ENCODE measurements around the gene CTLA4.

Gene CTLA4

GRCh38 chr2:203867561-203868200 lies at the start of gene CTLA4:
TSS of gene CTLA4 (plus strand) at chr2:203867771. CDS start at chr2:203867943, 172 bp downstream.
- no peaks in the 10 kb centered on the region for H3K36me3 ChIP-seq (ENCODE audit: control insufficient read depth in 2 of 2, insufficient read depth in 2 of 2, low read length in 2 of 2)
- no peak within 1 kb of the TSS for H3K9ac ChIP-seq (ENCODE audit: low read length in 2 of 2)
- no peaks in the 10 kb centered on the region for H3K9me3 ChIP-seq (ENCODE audit: control insufficient read depth in 2 of 2, low read length in 2 of 2)
- H3K27me3 ChIP-seq (ENCODE audit: control insufficient read depth in 1 of 2, insufficient read depth in 2 of 2, low read length in 2 of 2), result no peaks in the 10 kb centered on the region
- H3K27ac ChIP-seq (ENCODE audit: low read length), result no peak within 1 kb of the TSS
- H3K4me1 ChIP-seq (ENCODE audit: control insufficient read depth, insufficient read depth, low read length), result no peaks in the 10 kb centered on the region
- H3K4me3 ChIP-seq (ENCODE audit: low read length in 2 of 2), result no peak within 1 kb of the TSS

GRCh38 chr2:203818656-203819055 lies 48.9 kb upstream of the CTLA4 start:
- Histone ChIP-seq H3K36me3 (ENCODE audit: control insufficient read depth in 2 of 2, insufficient read depth in 2 of 2, low read length in 2 of 2) (no peaks in the 10 kb centered on the region), H3K27me3 (ENCODE audit: control insufficient read depth in 1 of 2, insufficient read depth in 2 of 2, low read length in 2 of 2) (no peaks in the 10 kb centered on the region), H3K9ac (ENCODE audit: low read length in 2 of 2) (no peak overlapping the region), H3K27ac (ENCODE audit: low read length) (no peak overlapping the region), H3K9me3 (ENCODE audit: control insufficient read depth in 2 of 2, low read length in 2 of 2) (no peaks in the 10 kb centered on the region), H3K4me3 (ENCODE audit: low read length in 2 of 2) (no peak overlapping the region), H3K4me1 (ENCODE audit: control insufficient read depth, insufficient read depth, low read length) (no peaks in the 10 kb centered on the region)

GRCh38 chr2:203819434-203820133 lies 48.0 kb upstream of the CTLA4 start:
- H3K4me1 ChIP-seq (ENCODE audit: control insufficient read depth, insufficient read depth, low read length), result no peaks in the 10 kb centered on the region
- H3K4me3 ChIP-seq (ENCODE audit: low read length in 2 of 2), result no peak overlapping the region
- no peaks in the 10 kb centered on the region for H3K36me3 ChIP-seq (ENCODE audit: control insufficient read depth in 2 of 2, insufficient read depth in 2 of 2, low read length in 2 of 2)
- no peaks in the 10 kb centered on the region for H3K9me3 ChIP-seq (ENCODE audit: control insufficient read depth in 2 of 2, low read length in 2 of 2)
- H3K9ac ChIP-seq (ENCODE audit: low read length in 2 of 2), result no peak overlapping the region
- no peaks in the 10 kb centered on the region for H3K27me3 ChIP-seq (ENCODE audit: control insufficient read depth in 1 of 2, insufficient read depth in 2 of 2, low read length in 2 of 2)
- no peak overlapping the region for H3K27ac ChIP-seq (ENCODE audit: low read length)

GRCh38 chr2:203820969-203821368 lies 46.6 kb upstream of the CTLA4 start:
- Histone ChIP-seq H3K4me3 (ENCODE audit: low read length in 2 of 2) (no peak overlapping the region), H3K27me3 (ENCODE audit: control insufficient read depth in 1 of 2, insufficient read depth in 2 of 2, low read length in 2 of 2) (no peaks in the 10 kb centered on the region)

GRCh38 chr2:203822240-203822639 lies 45.3 kb upstream of the CTLA4 start:
- Histone ChIP-seq H3K36me3 (ENCODE audit: control insufficient read depth in 2 of 2, insufficient read depth in 2 of 2, low read length in 2 of 2) (no peaks in the 10 kb centered on the region), H3K9me3 (ENCODE audit: control insufficient read depth in 2 of 2, low read length in 2 of 2) (no peaks in the 10 kb centered on the region), H3K4me3 (ENCODE audit: low read length in 2 of 2) (no peak overlapping the region), H3K4me1 (ENCODE audit: control insufficient read depth, insufficient read depth, low read length) (no peaks in the 10 kb centered on the region), H3K27ac (ENCODE audit: low read length) (no peak overlapping the region), H3K9ac (ENCODE audit: low read length in 2 of 2) (no peak overlapping the region), H3K27me3 (ENCODE audit: control insufficient read depth in 1 of 2, insufficient read depth in 2 of 2, low read length in 2 of 2) (no peaks in the 10 kb centered on the region)

More at GRCh38 chr2:203820969-203821368, 46.6 kb upstream of the CTLA4 start:
- no peaks in the 10 kb centered on the region for H3K36me3 ChIP-seq (ENCODE audit: control insufficient read depth in 2 of 2, insufficient read depth in 2 of 2, low read length in 2 of 2)
- no peak overlapping the region for H3K27ac ChIP-seq (ENCODE audit: low read length)
- H3K9ac ChIP-seq (ENCODE audit: low read length in 2 of 2), result no peak overlapping the region
- no peaks in the 10 kb centered on the region for H3K9me3 ChIP-seq (ENCODE audit: control insufficient read depth in 2 of 2, low read length in 2 of 2)
- no peaks in the 10 kb centered on the region for H3K4me1 ChIP-seq (ENCODE audit: control insufficient read depth, insufficient read depth, low read length)

- H3K4me1 ChIP-seq (ENCODE audit: control insufficient read depth, insufficient read depth, low read length), result no peaks in the 10 kb centered on the region
- H3K4me3 ChIP-seq (ENCODE audit: low read length in 2 of 2), result no peak overlapping the region
- H3K9ac ChIP-seq (ENCODE audit: low read length in 2 of 2), result no peak overlapping the region
- H3K27ac ChIP-seq (ENCODE audit: low read length), result no peak overlapping the region
- no peaks in the 10 kb centered on the region for H3K9me3 ChIP-seq (ENCODE audit: control insufficient read depth in 2 of 2, low read length in 2 of 2)
- H3K36me3 ChIP-seq (ENCODE audit: control insufficient read depth in 2 of 2, insufficient read depth in 2 of 2, low read length in 2 of 2), result no peaks in the 10 kb centered on the region
- no peaks in the 10 kb centered on the region for H3K27me3 ChIP-seq (ENCODE audit: control insufficient read depth in 1 of 2, insufficient read depth in 2 of 2, low read length in 2 of 2)
Observed at GRCh38 chr2:203823173-203823572, 44.4 kb upstream of the CTLA4 start.

- Histone ChIP-seq H3K9me3 (ENCODE audit: control insufficient read depth in 2 of 2, low read length in 2 of 2) (no peaks in the 10 kb centered on the region), H3K27ac (ENCODE audit: low read length) (no peak overlapping the region), H3K9ac (ENCODE audit: low read length in 2 of 2) (no peak overlapping the region), H3K4me1 (ENCODE audit: control insufficient read depth, insufficient read depth, low read length) (no peaks in the 10 kb centered on the region), H3K27me3 (ENCODE audit: control insufficient read depth in 1 of 2, insufficient read depth in 2 of 2, low read length in 2 of 2) (no peaks in the 10 kb centered on the region), H3K4me3 (ENCODE audit: low read length in 2 of 2) (no peak overlapping the region), H3K36me3 (ENCODE audit: control insufficient read depth in 2 of 2, insufficient read depth in 2 of 2, low read length in 2 of 2) (no peaks in the 10 kb centered on the region)
Observed at GRCh38 chr2:203824057-203824456, 43.5 kb upstream of the CTLA4 start.

- no peaks in the 10 kb centered on the region for H3K27me3 ChIP-seq (ENCODE audit: control insufficient read depth in 1 of 2, insufficient read depth in 2 of 2, low read length in 2 of 2)
Observed at GRCh38 chr2:203824603-203825002, 43.0 kb upstream of the CTLA4 start.

GRCh38 chr2:203826704-203827103 lies 40.9 kb upstream of the CTLA4 start:
- Histone ChIP-seq H3K36me3 (ENCODE audit: control insufficient read depth in 2 of 2, insufficient read depth in 2 of 2, low read length in 2 of 2) (no peaks in the 10 kb centered on the region), H3K9ac (ENCODE audit: low read length in 2 of 2) (no peak overlapping the region), H3K4me3 (ENCODE audit: low read length in 2 of 2) (no peak overlapping the region), H3K9me3 (ENCODE audit: control insufficient read depth in 2 of 2, low read length in 2 of 2) (no peaks in the 10 kb centered on the region), H3K27ac (ENCODE audit: low read length) (no peak overlapping the region), H3K4me1 (ENCODE audit: control insufficient read depth, insufficient read depth, low read length) (no peaks in the 10 kb centered on the region), H3K27me3 (ENCODE audit: control insufficient read depth in 1 of 2, insufficient read depth in 2 of 2, low read length in 2 of 2) (no peaks in the 10 kb centered on the region)

More at GRCh38 chr2:203824603-203825002, 43.0 kb upstream of the CTLA4 start:
- no peak overlapping the region for H3K9ac ChIP-seq (ENCODE audit: low read length in 2 of 2)
- H3K27ac ChIP-seq (ENCODE audit: low read length), result no peak overlapping the region
- H3K9me3 ChIP-seq (ENCODE audit: control insufficient read depth in 2 of 2, low read length in 2 of 2), result no peaks in the 10 kb centered on the region
- H3K4me1 ChIP-seq (ENCODE audit: control insufficient read depth, insufficient read depth, low read length), result no peaks in the 10 kb centered on the region
- H3K4me3 ChIP-seq (ENCODE audit: low read length in 2 of 2), result no peak overlapping the region
- H3K36me3 ChIP-seq (ENCODE audit: control insufficient read depth in 2 of 2, insufficient read depth in 2 of 2, low read length in 2 of 2), result no peaks in the 10 kb centered on the region

GRCh38 chr2:203830304-203831055 lies 37.1 kb upstream of the CTLA4 start:
- Histone ChIP-seq H3K27ac (ENCODE audit: low read length) (no peak overlapping the region), H3K36me3 (ENCODE audit: control insufficient read depth in 2 of 2, insufficient read depth in 2 of 2, low read length in 2 of 2) (no peaks in the 10 kb centered on the region), H3K27me3 (ENCODE audit: control insufficient read depth in 1 of 2, insufficient read depth in 2 of 2, low read length in 2 of 2) (no peaks in the 10 kb centered on the region), H3K4me1 (ENCODE audit: control insufficient read depth, insufficient read depth, low read length) (no peaks in the 10 kb centered on the region), H3K4me3 (ENCODE audit: low read length in 2 of 2) (no peak overlapping the region), H3K9ac (ENCODE audit: low read length in 2 of 2) (no peak overlapping the region), H3K9me3 (ENCODE audit: control insufficient read depth in 2 of 2, low read length in 2 of 2) (no peaks in the 10 kb centered on the region)

Data from stomach smooth muscle (tissue), 2 donors.